GM19351 (cell line): ENCODE results near the gene POLR2A.

ENCODE experiments used
- ATAC-seq: cut with Tn5 transposase; IDR thresholded peaks from one replicate; pipeline ENCODE4 v1.9.1; 2021; ENCODE audit warnings: mild to moderate bottlenecking, moderate library complexity; ENCODE audit not compliant: unreplicated experiment

Gene POLR2A

GRCh38 chr17:7502171-7502847, 18.1 kb downstream of the POLR2A start:
- no peak for ATAC-seq

- ATAC-seq, result no peak
Measured at GRCh38 chr17:7502987-7503386, 18.8 kb downstream of the POLR2A start.

- ATAC-seq, result no peak
Measured at GRCh38 chr17:7503521-7503920, 19.4 kb downstream of the POLR2A start.

GRCh38 chr17:7508145-7508544, 24.0 kb downstream of the POLR2A start:
- ATAC-seq, result no peak

DNA sequence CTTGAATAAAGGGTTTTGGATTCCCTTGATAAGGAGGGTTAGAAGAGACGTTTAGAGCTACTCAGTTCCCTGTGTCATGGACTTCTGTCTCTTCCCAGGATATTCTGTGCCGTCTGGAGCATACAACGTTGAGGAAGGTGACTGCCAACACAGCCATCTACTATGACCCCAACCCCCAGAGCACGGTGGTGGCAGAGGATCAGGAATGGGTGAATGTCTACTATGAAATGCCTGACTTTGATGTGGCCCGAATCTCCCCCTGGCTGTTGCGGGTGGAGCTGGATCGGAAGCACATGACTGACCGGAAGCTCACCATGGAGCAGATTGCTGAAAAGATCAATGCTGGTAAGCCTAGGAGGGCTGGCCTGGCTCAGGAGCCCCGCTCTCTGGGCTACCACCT, 24.7 kb downstream of the POLR2A start:
- ATAC-seq, result no peak

DNA sequence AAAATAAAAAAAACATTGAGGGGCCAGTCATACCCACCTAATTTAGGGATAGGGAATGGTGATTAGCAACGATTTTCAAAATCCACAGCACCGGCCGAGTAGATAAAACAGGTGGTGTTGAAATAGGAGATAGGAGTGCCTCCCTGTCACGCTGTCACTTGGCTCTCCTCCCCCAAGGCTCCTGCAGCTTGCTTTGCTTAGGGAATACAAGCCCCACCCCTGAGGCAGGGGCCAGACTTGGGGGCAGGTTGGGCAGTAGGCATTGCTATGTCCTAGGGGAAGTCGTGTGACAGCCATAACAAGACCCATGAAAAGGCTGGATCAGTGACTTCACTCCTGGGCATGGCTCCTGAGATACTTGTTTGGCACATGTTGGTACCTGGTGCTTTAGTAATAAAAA, 25.8 kb downstream of the POLR2A start:
- no peak for ATAC-seq

DNA sequence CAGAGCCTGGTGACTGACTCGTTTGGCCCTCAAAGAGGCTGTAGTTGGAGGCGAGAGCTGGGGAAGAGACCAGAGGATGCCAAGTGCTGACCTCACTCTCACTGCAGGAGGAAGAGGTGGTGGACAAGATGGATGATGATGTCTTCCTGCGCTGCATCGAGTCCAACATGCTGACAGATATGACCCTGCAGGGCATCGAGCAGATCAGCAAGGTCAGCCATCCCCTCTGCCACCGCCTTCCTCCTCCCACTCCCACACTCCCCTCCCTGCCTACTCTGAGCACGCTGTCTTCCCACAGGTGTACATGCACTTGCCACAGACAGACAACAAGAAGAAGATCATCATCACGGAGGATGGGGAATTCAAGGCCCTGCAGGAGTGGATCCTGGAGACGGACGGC, 26.9 kb downstream of the POLR2A start:
- ATAC-seq, result no peak

DNA sequence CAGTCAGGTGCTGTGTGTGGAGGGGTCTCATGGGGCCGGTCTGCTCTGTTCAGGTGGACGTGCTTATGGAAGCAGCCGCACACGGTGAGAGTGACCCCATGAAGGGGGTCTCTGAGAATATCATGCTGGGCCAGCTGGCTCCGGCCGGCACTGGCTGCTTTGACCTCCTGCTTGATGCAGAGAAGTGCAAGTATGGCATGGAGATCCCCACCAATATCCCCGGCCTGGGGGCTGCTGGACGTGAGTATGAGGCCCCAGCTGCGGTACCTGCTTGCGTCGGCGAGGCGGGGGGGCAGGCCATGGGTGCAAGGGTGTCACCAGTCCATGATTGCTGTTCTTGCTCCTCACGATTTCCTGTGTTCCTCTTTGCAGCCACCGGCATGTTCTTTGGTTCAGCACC, 27.9 kb downstream of the POLR2A start:
- ATAC-seq, result no peak

- ATAC-seq, result no peak
Measured at GRCh38 chr17:7512824-7513540, 28.8 kb downstream of the POLR2A start.

- no peak for ATAC-seq
Measured at GRCh38 chr17:7513850-7514419, 29.8 kb downstream of the POLR2A start.

- ATAC-seq, result no peak
Measured at GRCh38 chr17:7515911-7516610, 31.9 kb downstream of the POLR2A start.

GRCh38 chr17:7523033-7523432, 38.9 kb downstream of the POLR2A start:
- no peak for ATAC-seq

DNA sequence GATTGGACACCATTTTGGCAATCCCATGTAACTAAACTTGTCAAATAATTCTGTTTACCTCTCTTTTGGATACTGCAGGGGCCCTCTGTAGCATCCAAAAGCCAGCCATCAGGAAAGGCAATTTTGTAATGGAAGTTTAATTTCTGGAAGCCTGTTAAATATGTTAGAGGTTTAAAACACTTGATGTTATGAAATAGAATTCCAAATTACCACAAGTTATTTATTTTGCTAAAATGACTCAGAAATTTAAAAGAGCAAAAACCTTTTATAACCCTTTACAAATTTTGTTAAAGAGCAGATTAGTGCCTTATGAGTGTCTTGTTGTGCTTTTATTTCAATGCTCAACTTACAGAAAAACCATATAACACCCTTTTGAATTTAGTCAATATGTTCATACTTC, 44.7 kb downstream of the POLR2A start:
- ATAC-seq, result no peak

- ATAC-seq, result no peak
Measured at GRCh38 chr17:7530023-7530900, 46.1 kb downstream of the POLR2A start.

GRCh38 chr17:7538050-7538449, 53.9 kb downstream of the POLR2A start:
- ATAC-seq, result no peak

DNA sequence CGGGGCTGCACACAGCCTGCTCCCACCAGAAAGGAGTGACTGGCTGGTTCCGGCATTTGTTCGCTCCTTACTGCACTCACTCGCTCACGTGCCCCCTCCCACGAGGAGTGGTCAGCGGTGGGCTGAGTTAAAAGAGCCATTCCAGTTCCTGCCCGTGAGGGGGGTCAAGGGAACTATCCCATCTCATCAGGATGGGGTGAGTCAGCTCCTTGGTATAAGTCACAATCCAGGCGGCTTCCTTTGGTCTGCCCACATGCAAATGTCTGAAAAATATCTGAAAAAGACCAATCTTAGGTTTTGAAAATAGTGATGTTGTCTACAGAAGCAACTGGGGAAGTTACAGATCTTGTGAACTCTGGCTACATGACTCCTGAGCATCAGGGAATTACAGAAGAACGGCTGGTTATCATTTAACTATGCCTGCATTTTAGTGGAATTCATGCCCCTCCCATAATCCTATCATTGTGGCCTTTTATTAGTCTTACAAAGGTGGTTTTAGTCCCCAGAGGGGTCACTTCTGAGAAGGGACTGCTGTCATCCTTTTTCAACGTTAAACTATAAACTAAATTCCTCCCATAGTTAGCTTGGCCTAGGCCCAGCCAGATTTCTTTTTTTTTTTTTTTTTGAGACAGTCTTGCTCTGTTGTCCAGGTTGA, 54.9 kb downstream of the POLR2A start:
- no peak for ATAC-seq

DNA sequence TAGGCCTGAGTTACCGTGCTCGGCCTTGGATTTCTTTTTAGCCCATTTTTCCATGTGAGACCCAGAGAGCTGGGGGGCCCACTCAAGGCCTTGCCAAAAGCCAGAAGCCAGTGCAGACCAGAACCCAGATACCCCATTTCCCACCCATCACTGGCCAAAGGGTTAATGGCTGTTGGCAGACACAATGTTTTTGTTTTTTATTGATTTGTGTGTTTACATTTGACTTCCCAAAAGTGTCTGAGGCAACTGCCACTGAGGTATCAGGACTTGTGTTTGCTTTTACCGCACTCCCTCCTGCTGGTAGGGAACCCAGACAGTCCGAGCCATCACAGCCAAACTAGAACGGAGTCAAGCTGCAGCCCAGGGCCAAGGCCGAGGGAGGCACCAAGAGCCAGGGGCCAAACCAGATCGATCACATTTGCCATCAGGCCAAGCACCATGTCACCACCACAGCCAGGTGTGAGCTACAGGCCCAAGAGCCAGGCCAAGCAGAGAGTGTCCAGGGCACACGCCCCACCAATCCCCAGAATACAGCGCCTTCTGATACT, 57.0 kb downstream of the POLR2A start:
- ATAC-seq, result no peak

GRCh38 chr17:7544911-7545310, 60.7 kb downstream of the POLR2A start:
- ATAC-seq, result no peak

- ATAC-seq, result no peak
Measured at GRCh38 chr17:7548585-7549400, 64.6 kb downstream of the POLR2A start, which contains the start of gene TNFSF12. TNFSF12 (plus strand) TSS chr17:7549058; CDS start chr17:7549154, 96 bp downstream.
